ENCODE results near the gene BTNL2. TPM values are rescaled to one million over a fixed set of nuclear protein-coding genes. Genes with fewer than 3 reads are reported as not detected.

Gene BTNL2
- total RNA-seq, 2 experiments from 2014 or later, result not detected

DNA sequence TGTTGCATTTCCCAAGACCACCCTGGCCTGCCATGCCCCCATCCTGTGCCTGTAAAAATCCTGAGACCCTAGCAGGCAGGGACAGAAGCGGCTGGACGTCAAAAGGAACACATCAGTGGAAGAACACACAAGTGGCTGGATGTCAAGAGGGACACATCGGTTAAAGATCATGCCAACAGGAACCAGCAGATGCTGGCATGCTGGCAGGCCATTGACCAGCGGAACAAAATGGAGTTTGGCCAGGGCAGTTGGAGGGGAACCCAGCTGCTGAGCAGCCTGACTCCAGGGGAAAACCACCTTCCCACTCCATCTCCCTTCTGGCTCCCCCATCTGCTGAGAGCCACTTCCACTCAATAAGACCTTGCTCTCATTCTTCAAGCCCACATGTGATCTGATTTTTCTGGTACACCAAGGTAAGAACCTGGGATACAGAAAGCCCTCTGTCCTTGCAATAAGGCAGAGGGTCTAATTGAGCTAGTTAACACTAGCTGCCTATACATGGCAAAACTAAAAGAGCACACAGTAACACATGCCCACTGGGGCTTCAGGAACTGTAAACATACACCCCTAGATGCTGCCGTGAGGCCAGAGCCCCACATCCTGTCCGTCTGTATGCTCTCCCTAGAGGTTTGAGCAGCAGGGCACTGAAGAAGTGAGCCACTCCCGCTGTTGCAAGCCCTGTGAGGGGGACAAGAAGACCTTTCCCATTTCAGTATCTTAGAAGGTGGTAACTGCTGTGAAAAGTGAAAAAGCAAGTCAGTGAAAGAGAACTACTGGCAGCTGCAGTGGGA lies 31.0 kb downstream of the BTNL2 start:
- ATAC-seq (ENCODE audit: poor library complexity) (no peak), DNase-seq (no peak)
- no peaks in the 10 kb centered on the region for H3K9me3 Mint-ChIP-seq
- intact Hi-C loops (cut with DNase I, micrococcal nuclease), result no loop called here
- no peaks in the 10 kb centered on the region for H3K36me3 ChIP-seq (ENCODE audit: insufficient read depth, low read length)
- peaks cover 2 to 16% of the 10 kb centered on the region in 2 experiments for H3K27me3 ChIP-seq (ENCODE audit: control insufficient read depth in 1 of 2, insufficient read depth in 2 of 2, low read length in 2 of 2)
- no peak overlapping the region for H3K4me3 Mint-ChIP-seq
- TF ChIP-seq, protein P1, sequence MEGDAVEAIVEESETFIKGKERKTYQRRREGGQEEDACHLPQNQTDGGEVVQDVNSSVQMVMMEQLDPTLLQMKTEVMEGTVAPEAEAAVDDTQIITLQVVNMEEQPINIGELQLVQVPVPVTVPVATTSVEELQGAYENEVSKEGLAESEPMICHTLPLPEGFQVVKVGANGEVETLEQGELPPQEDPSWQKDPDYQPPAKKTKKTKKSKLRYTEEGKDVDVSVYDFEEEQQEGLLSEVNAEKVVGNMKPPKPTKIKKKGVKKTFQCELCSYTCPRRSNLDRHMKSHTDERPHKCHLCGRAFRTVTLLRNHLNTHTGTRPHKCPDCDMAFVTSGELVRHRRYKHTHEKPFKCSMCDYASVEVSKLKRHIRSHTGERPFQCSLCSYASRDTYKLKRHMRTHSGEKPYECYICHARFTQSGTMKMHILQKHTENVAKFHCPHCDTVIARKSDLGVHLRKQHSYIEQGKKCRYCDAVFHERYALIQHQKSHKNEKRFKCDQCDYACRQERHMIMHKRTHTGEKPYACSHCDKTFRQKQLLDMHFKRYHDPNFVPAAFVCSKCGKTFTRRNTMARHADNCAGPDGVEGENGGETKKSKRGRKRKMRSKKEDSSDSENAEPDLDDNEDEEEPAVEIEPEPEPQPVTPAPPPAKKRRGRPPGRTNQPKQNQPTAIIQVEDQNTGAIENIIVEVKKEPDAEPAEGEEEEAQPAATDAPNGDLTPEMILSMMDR (IDR thresholded peaks at IDR 0.05), result no peak
- H3K4me3 ChIP-seq (ENCODE audit: low read length), result no peak overlapping the region
- no peaks in the 10 kb centered on the region for H3K4me1 Mint-ChIP-seq (ENCODE audit: low read depth)
- no peaks in the 10 kb centered on the region for H3K4me1 ChIP-seq (ENCODE audit: insufficient read depth, low read length)
- no peaks in the 10 kb centered on the region for H3K9me3 ChIP-seq (ENCODE audit: control insufficient read depth in 1 of 2, insufficient read depth in 1 of 2, low read length in 2 of 2)
- POLR2A ChIA-PET, result no interaction called here
- H3K27ac Mint-ChIP-seq, result no peak overlapping the region
- no peak overlapping the region for H3K27ac ChIP-seq (ENCODE audit: low read depth in 1 of 2, low read length in 2 of 2)
- H3K36me3 Mint-ChIP-seq (ENCODE audit: low read depth), result no peaks in the 10 kb centered on the region
- CTCF ChIA-PET, result no interaction called here
- peaks cover 45% of the 10 kb centered on the region for H3K27me3 Mint-ChIP-seq

DNA sequence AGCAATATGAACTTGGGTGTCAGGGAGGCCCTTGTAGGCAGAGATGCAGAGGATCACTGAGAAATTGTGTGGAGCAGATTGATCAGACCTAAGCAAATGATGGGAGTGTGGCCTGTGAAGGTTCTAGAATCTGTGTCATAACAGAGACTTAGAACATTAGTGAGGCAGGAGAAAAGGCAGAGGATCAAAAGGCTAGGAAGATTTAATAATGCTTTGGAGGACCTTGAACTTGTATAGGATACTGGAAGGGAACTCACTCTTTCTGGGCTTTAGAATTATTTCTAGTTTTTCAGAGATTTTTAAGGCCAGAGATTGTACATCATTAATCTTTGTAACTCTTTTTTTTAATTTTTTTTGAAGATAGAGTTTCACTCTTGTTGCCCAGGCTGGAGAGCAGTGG lies 35.2 kb downstream of the BTNL2 start, which contains the start of gene TSBP1:
Gene TSBP1 (minus strand): TSS at position 101 of the 400 bp plus-strand sequence. CDS start 197 bp downstream, outside the sequence.
- TF ChIP-seq, protein P1 (IDR thresholded peaks at IDR 0.05), result no peak
- H3K4me1 Mint-ChIP-seq (ENCODE audit: low read depth), result no peaks in the 10 kb centered on the region
- H3K4me3 Mint-ChIP-seq, result no peak within 1 kb of the TSS
- ATAC-seq (ENCODE audit: poor library complexity) (no peak), DNase-seq (no peak)
- H3K27me3 Mint-ChIP-seq, result peaks cover 59% of the 10 kb centered on the region
- Histone ChIP-seq H3K9me3 (ENCODE audit: control insufficient read depth in 1 of 2, insufficient read depth in 1 of 2, low read length in 2 of 2) (no peaks in the 10 kb centered on the region), H3K27me3 (ENCODE audit: control insufficient read depth in 1 of 2, insufficient read depth in 2 of 2, low read length in 2 of 2) (peaks cover 0 to 35% of the 10 kb centered on the region in 2 experiments), H3K4me1 (ENCODE audit: insufficient read depth, low read length) (no peaks in the 10 kb centered on the region), H3K27ac (ENCODE audit: low read depth in 1 of 2, low read length in 2 of 2) (no peak within 1 kb of the TSS), H3K4me3 (ENCODE audit: low read length) (no peak within 1 kb of the TSS), H3K36me3 (ENCODE audit: insufficient read depth, low read length) (no peaks in the 10 kb centered on the region)
- H3K9me3 Mint-ChIP-seq, result no peaks in the 10 kb centered on the region
- intact Hi-C loops (cut with DNase I, micrococcal nuclease), result no loop called here
- no peak within 1 kb of the TSS for H3K27ac Mint-ChIP-seq
- H3K36me3 Mint-ChIP-seq (ENCODE audit: low read depth), result no peaks in the 10 kb centered on the region
- CTCF ChIA-PET, result no interaction called here
- POLR2A ChIA-PET, result no interaction called here

DNA sequence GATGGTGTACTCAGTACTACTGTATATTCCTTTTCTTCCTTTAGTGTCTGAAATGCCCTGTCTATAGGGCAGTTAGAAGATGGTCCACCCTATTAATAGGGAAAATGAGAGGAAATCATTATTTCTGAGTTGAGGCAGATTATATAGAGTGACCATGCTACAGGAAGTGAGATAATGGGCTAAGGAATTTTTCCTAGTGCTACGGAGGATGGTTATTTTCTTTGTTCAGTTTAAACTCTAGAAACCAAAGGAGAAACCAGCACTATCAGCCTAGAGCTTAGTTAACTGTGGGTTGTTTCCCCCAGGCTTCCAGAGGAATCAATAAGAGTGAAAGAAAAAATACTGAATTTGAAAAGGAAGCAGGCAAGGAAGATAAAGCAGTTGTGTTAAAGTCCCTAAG lies 35.8 kb downstream of the BTNL2 start:
- Histone ChIP-seq H3K27me3 (ENCODE audit: control insufficient read depth in 1 of 2, insufficient read depth in 2 of 2, low read length in 2 of 2) (peaks cover 0 to 35% of the 10 kb centered on the region in 2 experiments), H3K36me3 (ENCODE audit: insufficient read depth, low read length) (no peaks in the 10 kb centered on the region), H3K27ac (ENCODE audit: low read depth in 1 of 2, low read length in 2 of 2) (no peak overlapping the region), H3K4me3 (ENCODE audit: low read length) (no peak overlapping the region), H3K4me1 (ENCODE audit: insufficient read depth, low read length) (no peaks in the 10 kb centered on the region), H3K9me3 (ENCODE audit: control insufficient read depth in 1 of 2, insufficient read depth in 1 of 2, low read length in 2 of 2) (no peaks in the 10 kb centered on the region)
- ATAC-seq (ENCODE audit: poor library complexity) (no peak), DNase-seq (no peak)
- Mint-ChIP-seq H3K27ac (no peak overlapping the region), H3K9me3 (no peaks in the 10 kb centered on the region), H3K4me3 (no peak overlapping the region), H3K27me3 (peaks cover 56% of the 10 kb centered on the region), H3K36me3 (ENCODE audit: low read depth) (no peaks in the 10 kb centered on the region), H3K4me1 (ENCODE audit: low read depth) (no peaks in the 10 kb centered on the region)
- intact Hi-C loops (cut with DNase I, micrococcal nuclease), result no loop called here
- TF ChIP-seq, protein P1 (IDR thresholded peaks at IDR 0.05), result no peak
- ChIA-PET CTCF (no interaction called here), POLR2A (no interaction called here)
